Fibroblast of skin of back (primary cell): ENCODE measurements around the gene SPNS1.

Experiments
- DNase-seq: peaks from one replicate; pipeline ENCODE4 v3.0.0-alpha.2; 2013

The SPNS1 gene

GRCh38 chr16:29030086-29030840, 55.7 kb downstream of the SPNS1 start:
- DNase-seq, result no peak
